Peyer's patch (tissue), 4 donors: ENCODE results near the gene MUC15.

Experiments used
- POLR2A ChIP-seq, 2 donors: fragments of 450-650 bp; IDR thresholded peaks; one replicate each; pipeline ENCODE4 v1.5.1; 2017; ENCODE audit warnings: antibody characterized with exemption in 2 of 2, mild to moderate bottlenecking in 2 of 2, moderate library complexity in 2 of 2
- TF ChIP-seq, protein P1 (sequence below), 6 experiments: fragments of 450-650 bp in 4 of 6; fragments of 200-600 bp in 2 of 6; sonication (generic) in 1 of 6; IDR thresholded peaks; one replicate each; pipeline ENCODE4 v1.5.1; 2017 to 2019; ENCODE audit warnings: antibody characterized with exemption in 6 of 6, mild to moderate bottlenecking in 3 of 6, moderate library complexity in 1 of 6

DNA sequence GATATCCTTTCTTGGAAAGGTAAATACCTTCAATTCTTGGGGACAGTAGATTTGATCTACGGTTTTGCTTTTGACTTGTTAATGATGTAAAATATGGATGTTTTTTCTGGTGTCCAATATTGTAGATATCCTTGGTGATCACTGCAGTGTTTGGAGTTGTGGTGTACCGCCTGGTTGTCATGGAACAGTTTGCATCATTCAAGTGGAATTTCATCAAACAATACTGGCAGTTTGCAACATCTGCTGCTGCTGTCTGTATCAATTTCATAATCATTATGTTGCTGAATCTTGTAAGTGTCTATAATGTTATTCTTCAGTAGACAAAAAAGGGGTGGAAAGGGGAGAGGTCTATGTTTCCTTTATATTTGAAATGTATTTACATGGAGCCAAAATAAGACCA is 27.4 kb upstream of the MUC15 start:
- TF ChIP-seq, protein P1, sequence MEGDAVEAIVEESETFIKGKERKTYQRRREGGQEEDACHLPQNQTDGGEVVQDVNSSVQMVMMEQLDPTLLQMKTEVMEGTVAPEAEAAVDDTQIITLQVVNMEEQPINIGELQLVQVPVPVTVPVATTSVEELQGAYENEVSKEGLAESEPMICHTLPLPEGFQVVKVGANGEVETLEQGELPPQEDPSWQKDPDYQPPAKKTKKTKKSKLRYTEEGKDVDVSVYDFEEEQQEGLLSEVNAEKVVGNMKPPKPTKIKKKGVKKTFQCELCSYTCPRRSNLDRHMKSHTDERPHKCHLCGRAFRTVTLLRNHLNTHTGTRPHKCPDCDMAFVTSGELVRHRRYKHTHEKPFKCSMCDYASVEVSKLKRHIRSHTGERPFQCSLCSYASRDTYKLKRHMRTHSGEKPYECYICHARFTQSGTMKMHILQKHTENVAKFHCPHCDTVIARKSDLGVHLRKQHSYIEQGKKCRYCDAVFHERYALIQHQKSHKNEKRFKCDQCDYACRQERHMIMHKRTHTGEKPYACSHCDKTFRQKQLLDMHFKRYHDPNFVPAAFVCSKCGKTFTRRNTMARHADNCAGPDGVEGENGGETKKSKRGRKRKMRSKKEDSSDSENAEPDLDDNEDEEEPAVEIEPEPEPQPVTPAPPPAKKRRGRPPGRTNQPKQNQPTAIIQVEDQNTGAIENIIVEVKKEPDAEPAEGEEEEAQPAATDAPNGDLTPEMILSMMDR (IDR thresholded peaks at IDR 0.05) = no peak
- no peak for TF ChIP-seq POLR2A (IDR thresholded peaks at IDR 0.05)
